Measurements from ENCODE around the gene EFS.

EFS gene

GRCh38 chr14:23411563-23412525 lies 46.9 kb upstream of the EFS start:
- no peak for TF ChIP-seq EZH2phosphoT487 (IDR thresholded peaks at IDR 0.05; ENCODE audit: low read length)
- no peak for TF ChIP-seq CTCF (IDR thresholded peaks at IDR 0.05; ENCODE audit: low read length)
- no peak for TF ChIP-seq EZH2 (optimal IDR thresholded peaks at IDR 0.05; ENCODE audit: low read depth, low read length)
- H3K9ac ChIP-seq (ENCODE audit: low read length) = no peak overlapping the region
- no peaks in the 10 kb centered on the region for H4K20me1 ChIP-seq (ENCODE audit: insufficient read depth, low read length)
- no peaks in the 10 kb centered on the region for H3K4me1 ChIP-seq (ENCODE audit: low read length)
- H3K4me3 ChIP-seq (ENCODE audit: low read length) = no peak overlapping the region
- no peaks in the 10 kb centered on the region for H3K79me2 ChIP-seq (ENCODE audit: low read length)
- H3K4me2 ChIP-seq (ENCODE audit: low read depth, low read length) = no peak overlapping the region
- H3F3A ChIP-seq (ENCODE audit: insufficient read depth, low read length) = no peaks in the 10 kb centered on the region
- no peak for DNase-seq
- H3K36me3 ChIP-seq (replicated peaks; ENCODE audit: insufficient read depth, low read length) = no peaks in the 10 kb centered on the region
- no peaks in the 10 kb centered on the region for H3K9me3 ChIP-seq (replicated peaks; ENCODE audit: insufficient read depth, low read length)
- no peak overlapping the region for H2AFZ ChIP-seq (ENCODE audit: low read length)
- H3K27ac ChIP-seq (ENCODE audit: low read length) = no peak overlapping the region
- H3K27me3 ChIP-seq (replicated peaks; ENCODE audit: insufficient read depth, low read length) = peaks cover 51% of the 10 kb centered on the region
- H3K9me2 ChIP-seq (replicated peaks; ENCODE audit: insufficient read depth, low read length) = no peaks in the 10 kb centered on the region

- Histone ChIP-seq H3K4me2 (ENCODE audit: low read depth, low read length) (no peak overlapping the region), H3K27me3 (replicated peaks; ENCODE audit: insufficient read depth, low read length) (peaks cover 46% of the 10 kb centered on the region), H3K4me3 (ENCODE audit: low read length) (no peak overlapping the region), H3F3A (ENCODE audit: insufficient read depth, low read length) (no peaks in the 10 kb centered on the region), H3K27ac (ENCODE audit: low read length) (no peak overlapping the region), H3K79me2 (ENCODE audit: low read length) (no peaks in the 10 kb centered on the region), H3K36me3 (replicated peaks; ENCODE audit: insufficient read depth, low read length) (no peaks in the 10 kb centered on the region), H3K9me3 (replicated peaks; ENCODE audit: insufficient read depth, low read length) (no peaks in the 10 kb centered on the region), H4K20me1 (ENCODE audit: insufficient read depth, low read length) (no peaks in the 10 kb centered on the region), H2AFZ (ENCODE audit: low read length) (no peak overlapping the region), H3K4me1 (ENCODE audit: low read length) (no peaks in the 10 kb centered on the region), H3K9me2 (replicated peaks; ENCODE audit: insufficient read depth, low read length) (no peaks in the 10 kb centered on the region), H3K9ac (ENCODE audit: low read length) (no peak overlapping the region)
- no peak for TF ChIP-seq CTCF (IDR thresholded peaks at IDR 0.05; ENCODE audit: low read length)
- TF ChIP-seq EZH2 (optimal IDR thresholded peaks at IDR 0.05; ENCODE audit: low read depth, low read length) = no peak
- DNase-seq = no peak
Measured at GRCh38 chr14:23409966-23410635, 45.1 kb upstream of the EFS start.

DNA sequence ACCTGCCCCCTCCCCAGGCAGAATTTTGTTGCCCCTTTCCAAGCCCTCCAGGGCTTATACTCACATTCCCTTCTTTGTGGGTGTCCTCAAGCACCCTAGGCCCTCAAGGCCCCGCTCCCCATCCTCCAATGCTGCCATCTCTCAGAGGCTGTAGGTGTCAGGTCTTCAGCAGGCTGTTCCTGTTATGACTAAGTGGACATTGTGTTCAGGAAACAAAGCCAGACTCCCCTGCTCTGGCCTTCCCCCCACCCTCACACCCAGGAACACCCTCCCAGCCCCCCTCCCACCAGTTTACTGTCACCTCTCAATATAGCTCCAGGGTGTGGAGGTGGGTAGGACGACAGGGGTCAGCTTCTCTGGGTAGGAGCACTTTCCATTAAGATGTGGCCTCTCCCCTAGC lies 44.5 kb upstream of the EFS start:
- Histone ChIP-seq H3K36me3 (replicated peaks; ENCODE audit: insufficient read depth, low read length) (no peaks in the 10 kb centered on the region), H3K9ac (ENCODE audit: low read length) (no peak overlapping the region), H3K9me2 (replicated peaks; ENCODE audit: insufficient read depth, low read length) (no peaks in the 10 kb centered on the region), H3K4me3 (ENCODE audit: low read length) (no peak overlapping the region), H3K79me2 (ENCODE audit: low read length) (no peaks in the 10 kb centered on the region), H3K4me2 (ENCODE audit: low read depth, low read length) (no peak overlapping the region), H4K20me1 (ENCODE audit: insufficient read depth, low read length) (no peaks in the 10 kb centered on the region), H3F3A (ENCODE audit: insufficient read depth, low read length) (no peaks in the 10 kb centered on the region), H2AFZ (ENCODE audit: low read length) (no peak overlapping the region), H3K27ac (ENCODE audit: low read length) (no peak overlapping the region), H3K4me1 (ENCODE audit: low read length) (no peaks in the 10 kb centered on the region), H3K27me3 (replicated peaks; ENCODE audit: insufficient read depth, low read length) (peaks cover 43% of the 10 kb centered on the region), H3K9me3 (replicated peaks; ENCODE audit: insufficient read depth, low read length) (no peaks in the 10 kb centered on the region)
- TF ChIP-seq EZH2 (optimal IDR thresholded peaks at IDR 0.05; ENCODE audit: low read depth, low read length) (no peak), CTCF (IDR thresholded peaks at IDR 0.05; ENCODE audit: low read length) (no peak), EZH2phosphoT487 (IDR thresholded peaks at IDR 0.05; ENCODE audit: low read length) (no peak)
- no peak for DNase-seq

Data from MM.1S (cell line).